ENCODE measurements around the gene LANCL1.
"Not testable (repeated sequence)": the region's sequence is repeated elsewhere in the genome, so short reads cannot be mapped to it uniquely, and the experiment has no call there.

Gene LANCL1

GRCh38 chr2:210428393-210429179 is 48.0 kb downstream of the LANCL1 start:
- H3K27ac ChIP-seq: peak overlapping the region; percentile 87; the same call in 1 of the 2 replicates
- no peak for TF ChIP-seq CTCF (conservative IDR thresholded peaks at IDR 0.05)

- H3K27ac ChIP-seq: not testable (repeated sequence)
Measured at GRCh38 chr2:210427309-210427708, 49.2 kb downstream of the LANCL1 start.

- TF ChIP-seq CTCF (conservative IDR thresholded peaks at IDR 0.05): no peak
Measured at GRCh38 chr2:210422366-210422765, 54.2 kb downstream of the LANCL1 start.

GRCh38 chr2:210421916-210422315 is 54.6 kb downstream of the LANCL1 start:
- no peak overlapping the region for H3K27ac ChIP-seq
- no peak for TF ChIP-seq CTCF (conservative IDR thresholded peaks at IDR 0.05)

More at GRCh38 chr2:210422366-210422765, 54.2 kb downstream of the LANCL1 start:
- no peak overlapping the region for H3K27ac ChIP-seq

- H3K27ac ChIP-seq: no peak overlapping the region
- TF ChIP-seq CTCF (conservative IDR thresholded peaks at IDR 0.05): no peak
Measured at GRCh38 chr2:210412660-210413059, 63.9 kb downstream of the LANCL1 start.

GRCh38 chr2:210410542-210410941 is 66.0 kb downstream of the LANCL1 start:
- no peak overlapping the region for H3K27ac ChIP-seq
- no peak for TF ChIP-seq CTCF (conservative IDR thresholded peaks at IDR 0.05)

GRCh38 chr2:210399440-210400041 is 77.0 kb downstream of the LANCL1 start:
- H3K27ac ChIP-seq: no peak overlapping the region
- peak; percentile 73 for TF ChIP-seq CTCF (conservative IDR thresholded peaks at IDR 0.05)

- no peak overlapping the region for H3K27ac ChIP-seq
- TF ChIP-seq CTCF (conservative IDR thresholded peaks at IDR 0.05): no peak
Measured at GRCh38 chr2:210392469-210392881, 84.1 kb downstream of the LANCL1 start.

Measured in VCaP (cell line).